VCaP (cell line): ENCODE measurements around the gene RHOB.
"Not testable (repeated sequence)": the region's sequence is repeated elsewhere in the genome, so short reads cannot be mapped to it uniquely, and the experiment has no call there.

ENCODE experiments used
- H3K27ac ChIP-seq: fragments of 450-650 bp; 2 replicates; pipeline ENCODE4 v1.5.1; 2017
- TF ChIP-seq, protein P1 (sequence below): fragments of 450-650 bp; conservative IDR thresholded peaks from 2 replicates; pipeline ENCODE4 v1.5.1; 2017; ENCODE audit warnings: mild to moderate bottlenecking, moderate library complexity

Gene RHOB

GRCh38 chr2:20404950-20405349, 41.9 kb upstream of the RHOB start:
- H3K27ac ChIP-seq = no peak overlapping the region
- TF ChIP-seq, protein P1, sequence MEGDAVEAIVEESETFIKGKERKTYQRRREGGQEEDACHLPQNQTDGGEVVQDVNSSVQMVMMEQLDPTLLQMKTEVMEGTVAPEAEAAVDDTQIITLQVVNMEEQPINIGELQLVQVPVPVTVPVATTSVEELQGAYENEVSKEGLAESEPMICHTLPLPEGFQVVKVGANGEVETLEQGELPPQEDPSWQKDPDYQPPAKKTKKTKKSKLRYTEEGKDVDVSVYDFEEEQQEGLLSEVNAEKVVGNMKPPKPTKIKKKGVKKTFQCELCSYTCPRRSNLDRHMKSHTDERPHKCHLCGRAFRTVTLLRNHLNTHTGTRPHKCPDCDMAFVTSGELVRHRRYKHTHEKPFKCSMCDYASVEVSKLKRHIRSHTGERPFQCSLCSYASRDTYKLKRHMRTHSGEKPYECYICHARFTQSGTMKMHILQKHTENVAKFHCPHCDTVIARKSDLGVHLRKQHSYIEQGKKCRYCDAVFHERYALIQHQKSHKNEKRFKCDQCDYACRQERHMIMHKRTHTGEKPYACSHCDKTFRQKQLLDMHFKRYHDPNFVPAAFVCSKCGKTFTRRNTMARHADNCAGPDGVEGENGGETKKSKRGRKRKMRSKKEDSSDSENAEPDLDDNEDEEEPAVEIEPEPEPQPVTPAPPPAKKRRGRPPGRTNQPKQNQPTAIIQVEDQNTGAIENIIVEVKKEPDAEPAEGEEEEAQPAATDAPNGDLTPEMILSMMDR = no peak

DNA sequence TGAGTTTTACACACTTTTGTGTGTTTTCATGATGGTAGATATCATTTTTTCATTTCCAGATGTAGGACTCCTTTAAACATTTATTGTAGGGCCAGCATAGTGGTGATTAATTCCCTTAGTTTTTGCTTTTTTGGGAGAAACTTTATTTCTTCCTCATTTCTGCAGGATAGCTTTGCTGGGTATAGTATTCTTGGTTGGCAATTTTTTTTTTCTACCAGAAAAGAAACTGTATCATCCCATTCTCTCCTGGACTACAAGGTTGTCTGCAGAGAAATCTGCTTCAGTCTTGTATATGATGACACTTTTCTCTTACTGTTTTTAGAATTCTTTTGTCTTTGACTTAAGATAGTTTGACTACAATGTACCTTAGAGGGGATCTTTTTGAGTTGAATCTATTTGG, 37.8 kb upstream of the RHOB start:
- H3K27ac ChIP-seq = no peak overlapping the region
- TF ChIP-seq, protein P1 = no peak

DNA sequence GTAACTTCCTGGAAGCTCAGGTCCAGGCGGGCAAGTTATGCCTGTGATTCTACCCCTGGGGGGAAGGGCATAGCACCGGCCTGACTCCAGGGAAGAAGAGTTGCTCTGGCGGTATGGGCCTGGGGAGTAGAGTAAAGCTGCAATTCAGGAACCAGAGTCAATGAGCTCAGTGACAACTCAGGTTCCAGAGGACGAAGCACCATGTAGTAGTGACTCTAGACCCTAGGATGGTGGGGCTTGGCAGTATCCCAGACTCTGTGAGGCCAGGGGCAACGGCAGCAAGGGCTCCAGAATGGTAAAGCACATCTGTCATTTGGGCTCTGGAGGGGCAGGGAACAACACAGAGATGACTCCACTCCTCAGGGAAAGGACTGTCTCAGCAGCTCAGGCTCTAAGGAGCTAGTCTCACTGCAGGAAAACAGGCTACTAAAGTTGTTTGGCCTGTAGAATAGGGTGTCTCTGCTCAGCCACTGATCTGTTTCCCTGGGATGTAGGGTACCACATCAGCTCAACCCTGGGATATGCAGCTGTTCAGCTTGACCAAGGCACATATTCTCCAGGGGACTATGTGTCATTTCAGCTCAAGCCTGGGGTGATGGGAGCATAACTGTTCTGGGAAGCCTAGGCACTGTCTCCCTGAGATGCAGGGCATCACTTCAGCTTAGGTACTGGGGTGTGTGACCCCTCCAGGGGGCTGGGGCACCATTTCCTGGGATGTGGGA, 36.2 kb upstream of the RHOB start:
- TF ChIP-seq, protein P1 = no peak

DNA sequence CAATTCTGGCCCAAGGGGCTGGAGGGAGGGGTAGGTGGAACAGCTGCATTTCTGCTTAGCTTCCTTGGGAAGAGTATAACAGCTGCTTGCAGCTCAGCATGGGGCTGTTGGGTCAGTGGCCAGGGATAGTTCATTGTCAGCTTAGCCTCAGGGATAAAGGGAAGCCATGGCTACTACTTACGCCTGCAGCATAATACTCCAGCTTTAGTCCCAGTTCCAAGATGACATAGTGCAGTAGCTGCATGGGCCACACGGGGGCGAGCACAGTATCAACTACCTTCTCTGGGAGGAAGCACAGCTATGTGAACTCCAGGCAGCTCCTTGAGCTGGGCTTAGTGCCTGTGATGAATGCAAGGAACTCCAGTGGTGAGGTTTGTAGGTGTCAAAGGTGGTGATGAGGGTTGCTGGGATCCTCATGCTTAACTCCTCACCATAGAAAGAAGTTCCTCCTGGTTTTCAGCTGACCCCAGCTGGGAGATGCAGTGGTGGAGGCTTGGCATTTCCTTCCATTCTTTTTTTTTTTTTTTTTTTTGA, 35.4 kb upstream of the RHOB start:
- TF ChIP-seq, protein P1 = peak; percentile 80
- H3K27ac ChIP-seq = no peak overlapping the region

More for the DNA sequence above, 36.2 kb upstream of the RHOB start:
- H3K27ac ChIP-seq = no peak overlapping the region

- TF ChIP-seq, protein P1 = no peak
- no peak overlapping the region for H3K27ac ChIP-seq
Observed at GRCh38 chr2:20414806-20415205, 32.1 kb upstream of the RHOB start.

DNA sequence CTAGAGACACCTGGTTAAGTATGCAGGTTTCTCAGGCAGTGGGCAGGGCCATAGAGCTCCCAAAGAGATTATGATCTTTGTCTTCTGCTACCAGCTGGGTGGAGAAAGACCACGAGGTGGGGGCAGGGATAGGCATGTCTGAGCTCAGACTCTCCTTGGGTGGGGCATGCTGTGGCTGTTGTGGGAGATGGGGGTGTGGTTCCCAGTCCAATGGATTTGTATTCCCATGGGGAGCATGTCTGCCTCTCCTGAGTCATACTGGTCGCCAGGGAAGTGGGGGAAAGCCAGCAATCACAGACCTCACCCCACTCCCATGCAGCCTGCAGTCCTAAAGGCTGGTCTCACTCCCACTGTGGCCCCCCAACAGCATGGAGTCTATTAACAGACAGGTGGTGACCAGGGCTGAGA, 31.4 kb upstream of the RHOB start:
- TF ChIP-seq, protein P1 = no peak
- no peak overlapping the region for H3K27ac ChIP-seq

GRCh38 chr2:20416723-20417122, 30.2 kb upstream of the RHOB start:
- H3K27ac ChIP-seq = no peak overlapping the region
- TF ChIP-seq, protein P1 = no peak

DNA sequence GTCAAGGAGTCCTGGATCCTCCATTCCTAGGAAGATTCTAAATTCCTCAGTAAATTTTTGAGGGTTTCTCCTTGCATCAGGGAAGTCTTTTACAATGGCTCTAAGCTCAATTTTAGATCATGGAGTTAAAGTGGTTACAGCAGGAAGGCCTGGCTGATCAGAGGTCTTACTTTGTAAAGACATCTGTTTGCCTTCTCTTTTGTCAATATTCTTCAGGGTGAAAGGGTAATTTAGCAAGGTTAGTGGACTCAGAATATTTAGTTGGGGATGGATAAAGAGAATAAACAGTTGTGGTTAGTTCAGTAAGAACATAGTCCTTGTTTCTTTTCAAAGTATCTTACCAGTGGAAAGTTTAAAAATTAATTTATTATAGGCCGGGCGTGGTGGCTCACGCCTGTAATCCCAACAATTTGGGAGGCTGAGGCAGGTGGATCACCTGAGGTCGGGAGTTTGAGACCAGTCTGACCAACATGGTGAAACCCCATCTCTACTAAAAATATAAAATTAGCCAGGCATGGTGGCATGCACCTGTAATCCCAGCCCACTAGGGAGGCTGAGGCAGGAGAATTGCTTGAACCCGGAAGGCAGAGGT, 29.5 kb upstream of the RHOB start:
- H3K27ac ChIP-seq = not testable (repeated sequence)
